Spleen (tissue), 7 donors: Measurements from ENCODE around the gene SLAMF9.

Source experiments
- CTCF ChIP-seq, 11 experiments: fragments of 200-600 bp in 7 of 11; fragments of 450-650 bp in 4 of 11; sonication (generic) in 4 of 11; IDR thresholded peaks in 8 of 11; conservative IDR thresholded peaks in 3 of 11; 1 replicate in 7 of 11; 2 replicates in 4 of 11; pipeline versions ENCODE4 v1.4.0 to v1.8.0; 2016 to 2021; ENCODE audit warnings: antibody characterized with exemption in 11 of 11, inconsistent platforms in 4 of 11, mild to moderate bottlenecking in 1 of 11
- POLR2A ChIP-seq, 3 donors: fragments of 450-650 bp; IDR thresholded peaks; one replicate each; pipeline ENCODE4 v1.5.1; 2017; ENCODE audit warnings: antibody characterized with exemption in 3 of 3, mild to moderate bottlenecking in 1 of 3
- donor health status: DM: no; HTN: no; CAD: no; lungs with moderate emphysema.
- donor health status: DM: no; HTN: no; CAD: no.
- donor health status: DM: no; HTN: no; CAD: no.

DNA sequence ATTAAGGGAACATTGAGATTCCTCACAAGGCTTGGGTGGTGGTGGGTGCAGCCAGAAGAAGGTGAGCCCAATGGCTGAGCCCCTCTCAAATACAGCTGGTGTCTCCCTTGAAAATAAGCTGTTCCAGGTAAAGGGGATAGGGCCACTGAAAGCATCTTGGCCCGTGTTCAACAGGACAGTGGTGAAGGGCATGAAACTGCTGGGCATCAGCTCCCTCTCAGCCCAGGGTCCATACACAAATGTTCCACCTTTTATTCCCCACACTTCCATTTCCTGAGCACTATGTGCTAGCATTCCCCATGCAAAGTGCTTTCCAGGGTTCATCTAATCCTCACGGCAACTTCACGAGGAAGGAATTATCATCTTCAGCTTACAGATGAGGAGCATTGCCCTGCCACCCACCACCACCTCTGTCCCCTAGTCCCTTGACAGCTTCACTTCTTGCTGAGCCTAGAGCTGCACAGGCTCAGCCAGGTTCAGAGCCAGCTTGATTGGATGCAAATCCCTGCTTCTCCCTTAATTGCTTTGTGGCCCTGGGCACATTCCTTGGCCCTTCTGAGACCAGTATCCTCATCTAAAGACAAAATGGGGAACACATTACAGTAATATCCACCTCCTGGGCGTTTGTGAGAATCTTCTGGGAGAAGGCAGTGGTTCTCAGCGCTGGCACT is 38.3 kb downstream of the SLAMF9 start:
- no peak for TF ChIP-seq CTCF (IDR thresholded peaks at IDR 0.05 in 8 of 11, conservative IDR thresholded peaks at IDR 0.05 in 3 of 11)
- TF ChIP-seq POLR2A (IDR thresholded peaks at IDR 0.05) = no peak
